Activated CD4-positive, alpha-beta T cell treated with anti-CD3 and anti-CD28 coated beads, Interleukin-2, amount 50 U/mL, for 16 hours (primary cell): ENCODE data around the gene NDST1.
"Not testable (repeated sequence)": the region's sequence is repeated elsewhere in the genome, so short reads cannot be mapped to it uniquely, and the experiment has no call there.

Source experiments
- DNase-seq: peaks from one replicate; pipeline ENCODE4 v3.0.0-alpha.2; 2020

NDST1 gene

GRCh38 chr5:150507474-150508276 lies at the start of gene NDST1:
Gene NDST1, plus strand, starts transcription at chr5:150508131. Its CDS starts 13,124 bp downstream, at chr5:150521255.
- no peak for DNase-seq

DNA sequence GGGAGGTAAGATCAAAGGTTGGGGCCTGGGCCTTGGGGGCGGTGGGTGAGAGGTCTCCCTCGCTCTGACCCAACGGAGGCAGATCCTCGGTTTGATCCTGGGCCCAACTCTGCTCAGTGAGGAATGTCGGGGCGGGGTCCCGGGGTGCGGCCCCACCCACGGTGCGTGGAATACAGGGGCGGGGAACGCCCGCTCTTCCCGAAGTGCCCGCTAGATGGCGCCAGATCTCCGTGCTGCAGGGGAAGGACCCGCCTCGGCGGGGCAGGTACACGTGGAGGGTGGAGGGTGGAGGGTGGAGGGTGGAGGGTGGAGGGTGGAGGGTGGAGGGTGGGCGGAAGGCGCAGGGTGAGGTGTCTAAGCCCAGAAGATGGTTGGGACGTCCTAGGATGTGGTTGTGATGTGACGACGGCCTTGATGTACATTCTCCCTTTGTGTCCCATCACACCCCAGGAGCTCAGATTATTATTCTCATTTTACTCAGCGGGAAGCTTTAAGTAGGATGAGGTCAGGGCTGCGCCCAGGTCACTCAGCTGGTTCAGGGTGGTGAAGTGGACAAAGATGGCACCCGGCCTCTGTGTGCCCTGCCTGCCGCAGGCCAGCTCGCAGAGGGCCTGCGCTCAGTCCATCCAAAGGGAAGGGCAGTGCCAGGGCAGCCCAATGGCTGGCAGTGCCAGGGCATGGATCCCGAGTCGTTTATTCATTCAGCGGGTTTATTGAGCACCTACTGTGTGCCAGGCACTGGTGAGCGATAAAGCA lies 49.0 kb upstream of the NDST1 start:
- peak; percentile 87 for DNase-seq

DNA sequence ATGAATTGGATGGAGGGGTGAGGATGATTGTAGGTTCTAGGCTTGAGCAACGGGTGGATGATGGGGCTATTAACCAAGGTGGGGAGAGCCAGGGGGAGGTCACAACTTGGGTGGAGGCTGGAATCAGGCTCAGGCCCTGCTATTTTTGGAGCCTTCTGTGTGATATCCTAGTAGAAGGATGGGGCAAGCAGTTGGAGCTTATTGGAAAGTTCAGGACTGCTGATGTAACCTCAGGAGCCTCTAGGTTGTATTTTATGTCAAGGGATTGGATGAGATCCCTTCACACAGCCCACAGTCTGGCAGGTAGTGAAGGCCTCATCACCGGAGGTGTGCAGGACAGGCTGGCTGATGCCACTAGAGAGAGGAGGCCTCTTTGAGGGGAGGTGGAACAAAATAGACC lies 47.1 kb upstream of the NDST1 start:
- no peak for DNase-seq

DNA sequence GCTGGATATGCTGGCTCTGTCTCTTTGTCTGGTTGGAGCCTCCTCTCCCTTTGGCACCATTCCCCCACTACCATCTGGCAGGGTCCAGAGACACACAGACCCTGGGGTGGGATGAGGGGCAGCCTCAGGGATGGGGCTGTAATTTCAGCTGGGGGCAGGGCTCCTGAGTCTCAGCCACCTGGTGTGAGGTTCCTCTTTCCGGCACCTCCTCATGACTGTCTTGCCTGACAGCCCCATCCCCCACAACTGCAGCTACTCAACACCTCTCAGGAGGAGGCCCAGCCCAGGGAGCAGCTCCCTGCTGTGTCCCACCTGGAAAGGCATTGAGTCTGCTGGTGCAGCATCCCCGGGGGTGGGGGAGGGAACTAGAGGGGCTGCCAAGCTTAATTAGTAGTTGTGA lies 46.7 kb upstream of the NDST1 start:
- no peak for DNase-seq

- DNase-seq: no peak
Observed at GRCh38 chr5:150464554-150465012, 43.3 kb upstream of the NDST1 start.

GRCh38 chr5:150465927-150466326 lies 42.0 kb upstream of the NDST1 start:
- DNase-seq: no peak

DNA sequence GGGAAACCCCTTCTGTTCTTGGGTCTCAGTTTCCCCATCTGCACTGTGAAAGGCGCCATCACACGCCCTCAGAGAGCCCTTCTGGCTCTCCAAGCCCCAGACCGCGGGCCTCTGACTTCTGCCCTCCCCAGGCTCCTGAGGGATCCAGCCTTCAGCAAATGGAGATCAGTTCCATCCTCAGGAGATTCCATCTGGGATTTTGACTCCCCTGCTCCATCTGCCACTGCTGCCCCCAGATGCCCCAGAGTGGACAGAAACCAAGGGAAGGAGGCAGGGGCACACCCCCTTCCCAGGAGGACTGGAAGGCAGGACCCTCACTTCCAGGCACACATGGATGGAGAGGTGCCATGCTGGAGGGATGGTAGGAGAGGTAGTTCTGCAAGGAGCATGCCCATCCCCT lies 39.7 kb upstream of the NDST1 start:
- DNase-seq: no peak

DNA sequence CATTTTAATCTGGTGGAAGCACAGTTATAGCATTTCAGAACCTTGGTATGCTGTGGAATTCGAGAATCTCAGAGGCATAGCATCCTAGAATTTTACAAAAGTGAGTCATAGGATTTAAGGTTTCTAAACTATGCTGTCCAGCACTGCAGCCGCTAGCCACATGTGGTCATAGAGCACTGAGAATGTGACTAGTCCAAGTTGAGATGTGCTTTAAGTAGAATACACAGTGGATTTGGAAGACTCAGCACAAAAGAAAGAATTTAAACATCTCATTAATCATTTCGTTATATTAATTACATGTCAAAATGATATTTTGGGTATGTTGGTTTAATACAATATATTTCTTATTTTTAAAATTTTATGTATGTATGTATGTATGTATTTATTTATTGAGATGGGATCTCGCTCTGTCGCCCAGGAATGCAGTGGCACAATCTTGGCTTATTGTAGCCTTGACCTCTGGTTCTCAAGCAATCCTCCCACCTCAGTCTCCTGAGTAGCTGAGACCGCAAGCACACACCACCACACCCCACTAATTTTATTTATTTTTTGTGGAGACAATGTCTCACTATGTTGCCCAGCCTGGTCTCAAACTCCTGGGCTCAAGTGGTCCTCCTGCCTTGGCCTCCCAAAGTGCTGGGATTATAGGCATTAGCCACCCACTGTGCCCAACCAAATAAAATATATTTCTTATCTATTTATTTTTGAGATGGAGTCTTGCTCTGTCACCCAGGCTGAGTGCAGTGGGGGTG lies 38.0 kb upstream of the NDST1 start:
- no peak for DNase-seq

- no peak for DNase-seq
Observed at GRCh38 chr5:150473673-150474358, 34.1 kb upstream of the NDST1 start.

GRCh38 chr5:150476568-150476967 lies 31.4 kb upstream of the NDST1 start:
- DNase-seq: not testable (repeated sequence)

DNA sequence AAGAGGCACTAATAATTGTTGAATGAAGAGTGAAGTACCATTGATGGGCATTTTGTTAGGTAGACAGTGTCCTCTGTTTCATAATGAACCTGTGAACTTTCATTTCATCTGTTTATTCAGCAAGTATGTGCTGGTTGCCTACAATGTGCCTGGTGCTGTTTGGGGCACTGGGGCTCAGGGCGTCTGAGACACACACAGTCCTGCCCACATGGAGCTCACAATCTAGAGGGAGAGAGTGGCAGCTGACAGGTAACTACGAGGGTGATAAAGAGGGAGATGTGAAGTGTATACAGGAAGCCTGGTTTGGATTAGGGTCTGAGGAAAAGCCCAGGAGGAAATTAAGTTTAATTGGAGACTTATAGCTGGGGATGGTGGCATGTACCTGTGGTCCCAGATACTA lies 28.5 kb upstream of the NDST1 start:
- DNase-seq: no peak

DNA sequence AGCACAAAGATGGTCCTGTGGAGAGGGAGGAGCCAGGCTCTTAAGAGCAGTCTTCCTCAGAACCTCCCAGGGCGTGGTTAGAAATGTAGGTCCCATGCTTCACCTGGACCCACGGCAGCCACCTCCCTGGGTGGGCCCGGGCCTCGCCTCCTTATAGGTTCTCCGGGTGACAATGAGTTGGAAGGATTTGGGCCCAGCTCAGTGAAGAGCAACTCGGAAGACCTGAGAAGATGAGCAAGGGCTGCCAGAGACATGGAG lies 26.3 kb upstream of the NDST1 start:
- no peak for DNase-seq

DNA sequence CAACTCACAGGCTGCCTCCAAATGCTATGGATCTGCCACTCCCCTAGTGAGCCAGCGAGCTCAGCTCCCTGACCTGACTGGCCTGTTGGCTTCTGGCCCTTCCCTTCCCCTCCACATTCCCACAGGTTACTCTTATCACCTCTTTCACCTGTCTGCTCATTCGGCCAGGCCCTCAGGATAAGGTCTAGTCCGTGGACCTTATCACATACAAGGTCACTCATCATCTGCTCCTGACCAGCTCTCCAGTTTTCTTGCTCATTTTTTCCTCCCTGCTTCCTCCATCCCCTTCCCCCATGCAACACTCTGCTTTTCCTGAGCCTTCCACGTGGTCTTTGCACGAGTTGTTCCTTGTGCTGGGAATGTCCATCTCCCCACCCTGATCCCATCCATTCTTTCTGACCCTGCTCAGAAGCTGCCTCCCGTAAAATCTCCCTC lies 25.9 kb upstream of the NDST1 start:
- no peak for DNase-seq

DNA sequence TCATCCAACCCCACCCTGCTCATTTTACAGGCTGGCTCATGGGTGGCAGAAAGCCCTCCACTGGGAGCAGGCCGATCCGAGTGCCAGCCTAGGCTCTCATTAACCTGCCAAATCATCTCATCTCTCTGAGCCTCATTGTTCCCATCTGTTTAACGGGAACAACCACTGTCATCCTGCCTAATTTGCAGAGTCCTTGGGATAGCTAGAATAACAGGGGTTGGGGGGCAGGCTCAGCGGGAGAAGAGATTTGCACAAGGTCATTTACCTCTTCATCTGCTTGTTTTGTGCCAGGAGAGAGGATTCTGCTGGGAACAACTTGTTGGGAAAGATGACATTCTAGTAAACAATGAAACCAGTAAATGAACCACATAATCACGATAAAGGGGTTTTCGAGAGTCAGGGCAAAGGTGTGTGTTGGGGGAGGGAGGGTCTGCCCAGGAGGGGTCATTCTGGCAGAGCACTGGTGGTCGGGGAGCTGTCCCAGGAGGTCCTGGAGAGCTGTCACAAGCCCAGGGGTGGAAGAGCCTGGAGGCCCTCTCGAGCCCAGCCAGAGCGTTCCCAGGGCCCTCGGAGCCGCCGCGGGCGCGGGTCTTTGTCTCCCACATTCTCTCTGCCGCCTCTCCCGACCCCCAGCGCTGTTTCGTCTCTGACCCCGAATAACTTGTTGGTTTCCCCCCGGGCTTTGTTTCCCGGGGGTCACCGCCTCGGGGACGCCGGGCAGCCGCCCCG lies 22.8 kb upstream of the NDST1 start:
- no peak for DNase-seq

DNA sequence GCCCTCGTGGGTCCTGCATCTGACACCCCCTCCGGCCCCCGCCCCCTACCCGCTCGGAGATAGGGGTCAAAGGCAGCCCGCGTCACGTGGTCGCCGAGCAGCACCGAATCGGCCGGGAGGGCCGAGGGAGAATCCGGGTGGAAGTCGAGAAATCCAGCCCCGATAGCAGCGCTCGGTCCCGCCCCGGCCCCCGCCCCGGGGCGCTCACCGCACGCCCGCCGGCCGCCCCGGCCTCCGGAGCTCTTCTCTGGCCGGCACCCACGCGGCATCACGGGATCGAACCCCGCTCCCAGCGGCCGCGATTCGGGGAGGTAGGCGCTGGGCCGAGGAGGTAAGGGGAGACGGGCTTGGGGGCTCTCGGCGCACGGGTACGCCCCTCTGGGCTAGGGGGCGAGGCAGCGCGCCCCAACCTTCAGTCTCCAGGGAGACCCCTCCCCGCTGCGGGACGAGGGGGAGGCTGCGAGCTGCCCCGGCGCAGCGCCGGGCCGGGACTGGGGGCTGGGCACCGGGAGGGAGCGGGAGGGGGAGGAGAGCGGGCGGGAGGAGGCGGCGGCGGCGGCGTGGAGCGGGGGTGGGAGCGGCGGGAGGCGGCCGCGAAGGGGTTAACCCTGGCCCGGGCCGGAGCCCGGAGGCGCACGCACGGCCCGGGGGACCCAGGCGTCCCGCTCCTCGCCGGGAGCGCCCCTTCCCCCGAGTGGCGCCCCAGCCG lies 22.1 kb upstream of the NDST1 start:
- peak; percentile 12 for DNase-seq

DNA sequence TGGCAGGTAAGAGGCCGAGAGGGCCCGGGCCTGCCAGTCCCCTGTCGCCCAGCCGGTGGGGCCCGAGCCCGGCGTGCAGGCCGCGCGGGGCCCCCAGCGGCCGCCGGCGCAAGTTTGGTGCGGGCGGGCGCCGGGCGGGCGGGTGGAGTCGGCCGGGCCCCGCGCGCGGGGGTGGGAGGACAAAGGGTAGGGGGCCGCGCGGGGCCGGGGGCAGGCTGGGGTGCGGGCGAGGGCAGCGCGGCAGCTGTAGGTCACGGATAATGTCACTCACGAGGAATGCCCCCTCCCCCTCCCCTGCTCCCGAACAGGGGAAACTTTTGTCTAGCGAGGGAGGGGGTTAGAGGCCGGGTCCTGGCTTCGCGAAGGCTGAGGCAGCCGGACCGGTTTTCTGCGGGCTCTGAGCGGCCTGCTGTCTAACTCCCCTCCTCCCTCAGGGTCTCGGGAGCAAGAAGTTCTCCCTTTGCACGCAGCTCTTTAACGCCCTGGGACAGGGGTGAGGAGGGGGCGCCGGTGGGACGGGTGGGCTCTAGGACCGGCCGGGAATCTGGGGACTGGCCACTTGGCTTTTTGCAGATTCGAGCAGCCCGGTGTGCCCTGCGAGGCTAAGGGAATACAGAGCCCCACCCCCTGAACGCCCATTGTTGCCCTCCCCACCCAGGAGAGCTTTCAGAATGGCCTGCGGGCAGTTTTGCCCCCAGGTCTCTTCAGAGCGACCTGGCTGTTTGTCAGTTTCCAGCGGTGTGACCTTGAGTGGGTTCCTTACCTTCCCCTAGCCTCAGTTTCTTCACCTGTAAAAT lies 21.3 kb upstream of the NDST1 start:
- no peak for DNase-seq

- no peak for DNase-seq
Observed at GRCh38 chr5:150487199-150488061, 20.5 kb upstream of the NDST1 start.

DNA sequence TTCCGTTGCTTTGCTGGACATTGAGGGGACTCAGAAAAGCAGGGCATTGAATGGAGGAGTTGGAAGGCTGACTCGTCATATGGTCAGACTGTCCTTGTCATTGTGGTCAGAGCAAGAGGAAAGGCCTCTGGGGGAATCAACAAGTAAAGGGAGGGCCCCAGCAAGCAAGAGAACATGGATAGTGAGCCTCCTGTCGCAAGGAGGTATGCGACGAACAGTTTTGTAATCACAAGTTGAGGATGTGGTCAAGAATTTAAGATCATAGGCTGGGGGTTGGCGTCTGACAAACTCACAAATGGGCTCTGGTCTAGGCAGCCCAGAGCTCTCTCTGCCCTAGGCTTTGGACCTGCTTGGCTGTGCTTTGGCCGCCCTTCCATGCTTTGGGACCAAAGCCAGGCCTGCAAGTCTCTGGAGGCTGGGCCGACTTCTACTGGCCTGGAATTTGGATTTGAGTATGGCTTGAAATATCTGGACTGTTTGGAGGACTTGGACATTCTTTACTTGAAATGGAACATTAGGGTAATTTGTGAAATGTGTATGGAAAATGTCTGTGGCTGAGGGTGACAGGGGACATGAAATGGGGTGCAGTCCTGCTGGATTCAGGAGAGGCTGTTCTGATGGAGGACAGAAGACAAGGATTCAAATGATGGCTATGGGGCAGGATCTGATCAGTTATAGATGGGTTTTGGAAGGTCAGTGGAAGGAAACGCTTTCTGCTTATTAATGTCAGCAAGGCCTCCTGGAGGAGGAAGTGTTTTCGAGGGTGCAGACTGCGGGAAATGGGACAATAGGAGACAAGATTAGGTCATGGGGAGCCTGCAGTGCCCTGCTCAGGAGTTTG lies 19.2 kb upstream of the NDST1 start:
- DNase-seq: no peak
